Type B pancreatic cell (in vitro differentiated cells): Measurements from ENCODE around the gene FBLN7. TPM values are rescaled to one million over a fixed set of nuclear protein-coding genes. Genes with fewer than 3 reads are reported as not detected.

ENCODE experiments used
- DNase-seq: peaks from one replicate; pipeline ENCODE4 v3.0.0; 2021; ENCODE audit warnings: mixed read lengths; ENCODE audit not compliant: unreplicated experiment; ENCODE audit errors: extremely low spot score
- H3K27ac Mint-ChIP-seq: 2 replicates; pipeline ENCODE4 v1.8.0; 2021; ENCODE audit warnings: mild to moderate bottlenecking, mixed read lengths
- H3K27me3 Mint-ChIP-seq: 2 replicates; pipeline ENCODE4 v1.8.0; 2021; ENCODE audit warnings: mixed read lengths
- H3K36me3 Mint-ChIP-seq: 2 replicates; pipeline ENCODE4 v1.8.0; 2021; ENCODE audit warnings: mixed read lengths
- H3K4me1 Mint-ChIP-seq: one replicate; pipeline ENCODE4 v1.8.0; 2021; ENCODE audit warnings: mixed read lengths; ENCODE audit not compliant: unreplicated experiment
- H3K4me3 Mint-ChIP-seq: 2 replicates; pipeline ENCODE4 v1.8.0; 2021; ENCODE audit warnings: mild to moderate bottlenecking, mixed read lengths
- H3K9me3 Mint-ChIP-seq: 2 replicates; pipeline ENCODE4 v1.8.0; 2021; ENCODE audit warnings: mixed read lengths
- CTCF ChIP-seq: fragments of 200-600 bp; sonication (generic); conservative IDR thresholded peaks from 2 replicates; pipeline ENCODE4 v1.5.0; 2021; ENCODE audit warnings: antibody characterized with exemption, mild to moderate bottlenecking
- total RNA-seq: library from RNA; stranded (reverse); gene quantifications from 2 replicates; pipeline ENCODE4 v1.2.1, GENCODE V29; 2021; ENCODE audit warnings: low replicate concordance

Gene FBLN7
- total RNA-seq, 1 donor from 2014 or later: 9.5 TPM

- Mint-ChIP-seq H3K9me3 (no peaks in the 10 kb centered on the region), H3K36me3 (no peaks in the 10 kb centered on the region), H3K27ac (no peak overlapping the region), H3K4me1 (peaks cover 12% of the 10 kb centered on the region), H3K27me3 (no peaks in the 10 kb centered on the region), H3K4me3 (no peak overlapping the region)
- peak; percentile 51 for DNase-seq
- no peak for TF ChIP-seq CTCF
Observed at GRCh38 chr2:112149194-112149593, 11.0 kb downstream of the FBLN7 start.

GRCh38 chr2:112149866-112150435, 11.8 kb downstream of the FBLN7 start:
- Mint-ChIP-seq H3K4me3 (no peak overlapping the region), H3K9me3 (no peaks in the 10 kb centered on the region), H3K36me3 (no peaks in the 10 kb centered on the region), H3K4me1 (peaks cover 12% of the 10 kb centered on the region), H3K27me3 (no peaks in the 10 kb centered on the region), H3K27ac (peak overlapping the region; percentile 60)
- peak; percentile 39 for DNase-seq
- no peak for TF ChIP-seq CTCF

- TF ChIP-seq CTCF: no peak
- Mint-ChIP-seq H3K27ac (peak overlapping the region; percentile 60), H3K4me1 (peaks cover 12% of the 10 kb centered on the region), H3K9me3 (no peaks in the 10 kb centered on the region), H3K4me3 (no peak overlapping the region), H3K36me3 (no peaks in the 10 kb centered on the region), H3K27me3 (no peaks in the 10 kb centered on the region)
- peak; percentile 22 for DNase-seq
Observed at GRCh38 chr2:112150447-112150846, 12.3 kb downstream of the FBLN7 start.

- no peaks in the 10 kb centered on the region for H3K36me3 Mint-ChIP-seq
- DNase-seq: peak; percentile 40
- H3K4me1 Mint-ChIP-seq: peaks cover 12% of the 10 kb centered on the region
- H3K27me3 Mint-ChIP-seq: no peaks in the 10 kb centered on the region
- H3K27ac Mint-ChIP-seq: peak overlapping the region; percentile 60
- H3K4me3 Mint-ChIP-seq: no peak overlapping the region
- no peaks in the 10 kb centered on the region for H3K9me3 Mint-ChIP-seq
- TF ChIP-seq CTCF: no peak
Observed at GRCh38 chr2:112150851-112151250, 12.7 kb downstream of the FBLN7 start.

- Mint-ChIP-seq H3K27me3 (no peaks in the 10 kb centered on the region), H3K9me3 (no peaks in the 10 kb centered on the region), H3K27ac (no peak overlapping the region), H3K36me3 (no peaks in the 10 kb centered on the region), H3K4me3 (no peak overlapping the region), H3K4me1 (peaks cover 16% of the 10 kb centered on the region)
- no peak for TF ChIP-seq CTCF
- peak; percentile 24 for DNase-seq
Observed at GRCh38 chr2:112151271-112151670, 13.1 kb downstream of the FBLN7 start.
